Upper lobe of left lung (tissue), 6 donors: Measurements from ENCODE around the gene ZNF761. TPM values are rescaled to one million over a fixed set of nuclear protein-coding genes. Genes with fewer than 3 reads are reported as not detected.
A peak's percentile ranks its signal among the peaks of the same experiment; 100 is the strongest.

Experiments
- ATAC-seq, 2 donors: fragments of 200-7000 bp; cut with Tn5 transposase; one replicate each; pipeline ENCODE4 v1.9.1; 2022; ENCODE audit warnings: mild to moderate bottlenecking in 2 of 2, moderate library complexity in 2 of 2; ENCODE audit not compliant: low FRiP score in 2 of 2
- DNase-seq, 2 donors: peaks; one replicate each; pipeline ENCODE4 v3.0.0-alpha.2; 2019 to 2020
- H3K27ac ChIP-seq, 4 donors: fragments of 200-600 bp; sonication (generic); one replicate each; pipeline ENCODE4 v1.5.1; 2016 to 2019
- H3K27me3 ChIP-seq, 4 donors: fragments of 200-600 bp; sonication (generic); one replicate each; pipeline ENCODE4 v1.5.1; 2017 to 2019
- H3K36me3 ChIP-seq, 4 donors: fragments of 200-600 bp; sonication (generic); one replicate each; pipeline ENCODE4 v1.5.1; 2016 to 2019
- H3K4me1 ChIP-seq, 4 donors: fragments of 200-600 bp; sonication (generic); one replicate each; pipeline ENCODE4 v1.5.1; 2018 to 2019
- H3K4me3 ChIP-seq, 4 donors: fragments of 200-600 bp; sonication (generic); one replicate each; pipeline ENCODE4 v1.5.1; 2017 to 2019; ENCODE audit warnings: mild to moderate bottlenecking in 2 of 4, moderate library complexity in 1 of 4
- H3K9me3 ChIP-seq, 4 donors: fragments of 200-600 bp; sonication (generic); one replicate each; pipeline ENCODE4 v1.5.1; 2018 to 2019
- CTCF ChIP-seq, 6 experiments: fragments of 450-650 bp in 4 of 6; fragments of 200-600 bp in 2 of 6; sonication (generic) in 2 of 6; IDR thresholded peaks; one replicate each; pipeline ENCODE4 v1.5.1; 2016 to 2019; ENCODE audit warnings: antibody characterized with exemption in 6 of 6
- EP300 ChIP-seq, 4 donors: sonication (generic); formaldehyde crosslinking; IDR thresholded peaks; one replicate each; pipeline ENCODE4 v1.5.1; 2017; ENCODE audit warnings: antibody characterized with exemption in 4 of 4, control low read depth in 2 of 4
- POLR2A ChIP-seq, 4 donors: fragments of 450-650 bp; IDR thresholded peaks; one replicate each; pipeline ENCODE4 v1.5.1; 2016 to 2017; ENCODE audit warnings: antibody characterized with exemption in 4 of 4, mild to moderate bottlenecking in 2 of 4
- POLR2AphosphoS5 ChIP-seq, 2 donors: sonication (generic); formaldehyde crosslinking; IDR thresholded peaks; one replicate each; pipeline ENCODE4 v1.5.1; 2017; ENCODE audit warnings: antibody characterized with exemption in 2 of 2
- WGBS, 2 donors: methylation state at CpG; one replicate each; pipeline ENCODE4 v1.1.5; 2017 to 2018; 5-methylcytosine and 5-hydroxymethylcytosine counted together
- total RNA-seq, 6 donors: library from RNA; depleted of rRNA in 4 of 6; stranded (reverse); fragments of >200 nt in 4 of 6; gene quantifications; one replicate each; pipeline versions ENCODE4 v1.1.0 to v1.2.1, GENCODE V29; 2016 to 2021
- donor health status: DM: no; HTN: no; CAD: no; lungs with moderate emphysema.
- donor health status: DM: no; HTN: yes; CAD: no; lungs with severe emphysema.

The ZNF761 gene
- total RNA-seq = 10 to 100 TPM in 2 of 6 donors, 1 to 10 TPM in 4; 5.0 to 26.2 (median 9.5) TPM

- H3K9me3 ChIP-seq = no peaks in the 10 kb centered on the region
- TF ChIP-seq CTCF (IDR thresholded peaks at IDR 0.05) (peak; percentile 44 to 66 (median 50)), POLR2AphosphoS5 (IDR thresholded peaks at IDR 0.05) (peak; percentile 91 to 94), POLR2A (IDR thresholded peaks at IDR 0.05) (peak in 3 of 4 donors; percentile 75 to 84 (median 79)), EP300 (IDR thresholded peaks at IDR 0.05) (no peak)
- peaks cover 0 to 23% (median 1%) of the 10 kb centered on the region in 4 donors for H3K36me3 ChIP-seq
- H3K27ac ChIP-seq = peak within 1 kb of the TSS; percentile 75 to 85 (median 82)
- DNase-seq (peak; percentile 99 to 100), ATAC-seq (peak; percentile 100)
- peak within 1 kb of the TSS; percentile 37 to 66 (median 60) for H3K4me3 ChIP-seq
- WGBS, 2 donors = 1 to 2% methylated on average over 19 to 31 of the region's 46 CpGs
- H3K27me3 ChIP-seq = no peaks in the 10 kb centered on the region
- H3K4me1 ChIP-seq = peaks cover 0 to 6% (median 6%) of the 10 kb centered on the region in 4 donors
Observed at GRCh38 chr19:53431399-53432087, at the start of gene ZNF761. ZNF761 (plus strand) TSS chr19:53431984; CDS start chr19:53447269, 15,285 bp downstream.

GRCh38 chr19:53388168-53388567 lies 43.6 kb upstream of the ZNF761 start:
- ATAC-seq (no peak), DNase-seq (no peak)
- H3K4me1 ChIP-seq = no peaks in the 10 kb centered on the region
- TF ChIP-seq EP300 (IDR thresholded peaks at IDR 0.05) (no peak), CTCF (IDR thresholded peaks at IDR 0.05) (no peak), POLR2A (IDR thresholded peaks at IDR 0.05) (no peak), POLR2AphosphoS5 (IDR thresholded peaks at IDR 0.05) (no peak)
- no peaks in the 10 kb centered on the region for H3K36me3 ChIP-seq
- no peaks in the 10 kb centered on the region for H3K27me3 ChIP-seq
- H3K27ac ChIP-seq = no peak overlapping the region
- WGBS, 2 donors = 73 to 77% methylated on average over 3 of the region's 3 CpGs
- H3K4me3 ChIP-seq = no peak overlapping the region
- H3K9me3 ChIP-seq = peaks cover 3 to 53% (median 40%) of the 10 kb centered on the region in 4 donors

- Histone ChIP-seq H3K27ac (no peak overlapping the region), H3K9me3 (peaks cover 0 to 45% (median 32%) of the 10 kb centered on the region in 4 donors), H3K36me3 (no peaks in the 10 kb centered on the region), H3K27me3 (no peaks in the 10 kb centered on the region), H3K4me1 (peaks cover under 1 to 1% (median under 1%) of the 10 kb centered on the region in 4 donors), H3K4me3 (no peak overlapping the region)
- ATAC-seq (no peak), DNase-seq (no peak)
- WGBS, 2 donors = 93 to 96% methylated on average over 4 to 5 of the region's 5 CpGs
- TF ChIP-seq CTCF (IDR thresholded peaks at IDR 0.05) (no peak), POLR2AphosphoS5 (IDR thresholded peaks at IDR 0.05) (no peak), EP300 (IDR thresholded peaks at IDR 0.05) (no peak), POLR2A (IDR thresholded peaks at IDR 0.05) (no peak)
Observed at GRCh38 chr19:53388904-53389303, 42.9 kb upstream of the ZNF761 start.

- DNase-seq (no peak), ATAC-seq (no peak)
- WGBS, 2 donors = 82 to 83% methylated on average over 8 of the region's 8 CpGs
- TF ChIP-seq POLR2AphosphoS5 (IDR thresholded peaks at IDR 0.05) (no peak), CTCF (IDR thresholded peaks at IDR 0.05) (no peak), EP300 (IDR thresholded peaks at IDR 0.05) (no peak), POLR2A (IDR thresholded peaks at IDR 0.05) (no peak)
- Histone ChIP-seq H3K9me3 (peaks cover 0 to 39% (median 27%) of the 10 kb centered on the region in 4 donors), H3K27ac (no peak overlapping the region), H3K27me3 (no peaks in the 10 kb centered on the region), H3K4me3 (no peak overlapping the region), H3K36me3 (no peaks in the 10 kb centered on the region), H3K4me1 (peaks cover 7 to 8% (median 7%) of the 10 kb centered on the region in 4 donors)
Observed at GRCh38 chr19:53389571-53389970, 42.2 kb upstream of the ZNF761 start.
